NB4 (cell line): ENCODE data around the gene TMEM106C.
A peak's percentile ranks its signal among the peaks of the same experiment; 100 is the strongest.

Experiments
- DNase-seq: peaks from one replicate; pipeline ENCODE4 v3.0.0; 2010; ENCODE audit warnings: low read depth
- H3K4me3 ChIP-seq: one replicate; pipeline ENCODE4 v1.5.1; 2011; ENCODE audit warnings: mild to moderate bottlenecking, low read depth, low read length, moderate library complexity
- MAX ChIP-seq: IDR thresholded peaks from 2 replicates; pipeline ENCODE4 v1.6.1; 2011; ENCODE audit warnings: low read depth, low read length
- MYC ChIP-seq: IDR thresholded peaks from 2 replicates; pipeline ENCODE4 v1.6.1; 2011; ENCODE audit warnings: low read depth, low read length
- POLR2A ChIP-seq: IDR thresholded peaks from 2 replicates; pipeline ENCODE4 v1.6.1; 2011; ENCODE audit warnings: mild to moderate bottlenecking; ENCODE audit not compliant: insufficient read length; ENCODE audit errors: extremely low read depth
- TF ChIP-seq, protein P1 (sequence below): IDR thresholded peaks from one replicate; pipeline ENCODE4 v1.5.1; 2012; ENCODE audit warnings: low read depth, low read length

The TMEM106C gene

GRCh38 chr12:47945341-47945728 lies 18.1 kb upstream of the TMEM106C start:
- DNase-seq = no peak
- H3K4me3 ChIP-seq = no peak overlapping the region
- TF ChIP-seq POLR2A (no peak), MYC (no peak), MAX (no peak)
- TF ChIP-seq, protein P1, sequence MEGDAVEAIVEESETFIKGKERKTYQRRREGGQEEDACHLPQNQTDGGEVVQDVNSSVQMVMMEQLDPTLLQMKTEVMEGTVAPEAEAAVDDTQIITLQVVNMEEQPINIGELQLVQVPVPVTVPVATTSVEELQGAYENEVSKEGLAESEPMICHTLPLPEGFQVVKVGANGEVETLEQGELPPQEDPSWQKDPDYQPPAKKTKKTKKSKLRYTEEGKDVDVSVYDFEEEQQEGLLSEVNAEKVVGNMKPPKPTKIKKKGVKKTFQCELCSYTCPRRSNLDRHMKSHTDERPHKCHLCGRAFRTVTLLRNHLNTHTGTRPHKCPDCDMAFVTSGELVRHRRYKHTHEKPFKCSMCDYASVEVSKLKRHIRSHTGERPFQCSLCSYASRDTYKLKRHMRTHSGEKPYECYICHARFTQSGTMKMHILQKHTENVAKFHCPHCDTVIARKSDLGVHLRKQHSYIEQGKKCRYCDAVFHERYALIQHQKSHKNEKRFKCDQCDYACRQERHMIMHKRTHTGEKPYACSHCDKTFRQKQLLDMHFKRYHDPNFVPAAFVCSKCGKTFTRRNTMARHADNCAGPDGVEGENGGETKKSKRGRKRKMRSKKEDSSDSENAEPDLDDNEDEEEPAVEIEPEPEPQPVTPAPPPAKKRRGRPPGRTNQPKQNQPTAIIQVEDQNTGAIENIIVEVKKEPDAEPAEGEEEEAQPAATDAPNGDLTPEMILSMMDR = no peak

GRCh38 chr12:47946413-47947323 lies 16.7 kb upstream of the TMEM106C start:
- no peak overlapping the region for H3K4me3 ChIP-seq
- DNase-seq = peak; percentile 79
- TF ChIP-seq, protein P1 = peak; percentile 1
- TF ChIP-seq MAX = peak; percentile 56
- TF ChIP-seq MYC = peak; percentile 60
- TF ChIP-seq POLR2A = no peak

DNA sequence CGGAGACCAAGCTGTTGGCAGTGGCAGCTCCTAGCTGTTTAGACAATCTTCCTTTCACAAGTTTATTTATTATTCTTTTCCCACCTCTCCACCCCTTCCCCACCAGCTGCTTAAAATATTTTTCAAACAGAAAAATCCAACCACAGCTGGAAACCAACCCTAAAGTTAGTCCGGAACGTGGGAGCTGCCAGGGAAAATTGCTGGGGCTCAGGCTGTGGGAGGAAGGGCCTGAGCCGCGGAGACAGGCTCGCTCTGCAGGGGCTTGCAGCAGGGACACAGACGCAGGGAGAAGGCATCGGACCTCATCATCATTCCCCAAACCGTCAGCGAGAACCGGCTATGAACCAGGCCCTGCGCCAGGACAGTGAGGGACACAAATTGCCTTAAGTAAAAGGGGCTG lies 16.1 kb upstream of the TMEM106C start:
- DNase-seq = no peak
- no peak overlapping the region for H3K4me3 ChIP-seq
- TF ChIP-seq, protein P1 = no peak
- TF ChIP-seq MYC (no peak), POLR2A (no peak), MAX (no peak)

DNA sequence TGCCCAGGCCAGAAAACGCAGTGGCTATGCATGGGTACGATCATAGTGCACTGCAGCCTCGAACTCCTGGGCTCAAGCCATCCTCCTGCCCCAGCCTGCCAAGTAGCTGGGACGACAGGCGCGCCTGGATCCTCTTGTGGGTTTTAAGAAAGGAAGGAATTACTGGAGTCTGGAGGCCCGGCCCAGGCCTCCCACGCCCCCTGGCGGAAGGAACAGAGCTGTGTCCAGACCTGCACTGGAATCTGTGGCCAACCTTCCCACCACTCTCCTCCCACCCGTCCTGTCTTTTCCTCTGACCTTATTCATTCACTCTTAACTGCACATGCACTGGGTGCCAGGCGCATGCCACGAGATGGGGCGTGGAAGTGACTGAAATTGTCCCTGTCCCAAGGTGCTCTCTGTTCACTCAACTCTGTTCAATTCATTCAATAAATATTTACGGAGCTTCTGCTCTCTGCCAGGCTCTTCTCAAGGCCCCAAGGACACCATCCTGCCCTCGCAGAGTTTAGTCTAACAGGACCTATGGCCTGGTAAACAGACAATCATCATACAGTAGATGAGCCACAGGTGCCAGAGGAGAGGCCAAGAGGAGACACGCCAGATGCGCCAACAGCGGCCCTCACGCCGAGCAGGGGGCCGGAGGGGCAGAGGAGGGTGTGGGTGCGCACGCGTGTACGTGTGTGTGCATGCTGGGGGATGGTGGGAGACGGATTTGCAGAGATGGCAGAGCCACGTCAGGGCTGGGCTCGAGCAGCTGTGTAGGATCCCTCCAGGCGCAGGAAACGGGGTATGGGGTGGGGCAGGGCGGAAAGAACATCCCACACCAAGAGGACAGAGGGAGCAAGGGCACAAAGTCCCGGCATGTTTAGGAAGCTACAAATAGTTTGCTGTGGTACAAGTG lies 13.7 kb upstream of the TMEM106C start:
- TF ChIP-seq, protein P1 = peak; percentile 94
- TF ChIP-seq MAX (no peak), POLR2A (no peak), MYC (peak; percentile 58)
- DNase-seq = peak; percentile 75
- H3K4me3 ChIP-seq = no peak overlapping the region

DNA sequence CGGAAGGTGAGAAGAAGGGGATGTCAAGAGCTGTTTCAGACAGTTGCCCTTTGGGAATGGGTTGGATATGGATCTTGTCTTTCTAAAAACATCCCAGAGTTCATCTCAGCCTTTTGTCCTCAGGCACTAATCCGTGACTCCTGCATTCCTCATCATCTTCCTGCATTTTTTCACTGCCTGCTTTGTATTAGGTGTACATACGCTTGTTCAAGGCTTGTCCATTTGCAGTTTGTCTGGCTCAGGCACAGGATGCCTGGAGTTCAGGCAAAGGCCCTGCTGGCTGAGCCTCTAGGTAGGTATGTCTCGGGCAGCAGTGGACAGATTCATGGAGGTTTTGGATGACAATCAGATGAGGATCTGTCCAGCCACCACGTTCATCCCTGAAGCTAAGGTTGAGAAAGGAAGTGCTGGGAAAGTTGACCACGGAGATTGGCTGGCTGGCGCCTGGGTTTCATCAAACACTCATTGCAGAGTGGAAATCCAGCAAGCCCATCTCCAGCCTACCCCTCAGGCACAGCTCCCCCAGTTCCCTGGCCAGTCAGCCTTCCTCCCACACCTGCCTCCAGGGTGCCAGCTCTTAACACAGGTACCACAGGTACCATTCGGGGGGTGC lies 12.4 kb upstream of the TMEM106C start:
- no peak for DNase-seq
- TF ChIP-seq, protein P1 = no peak
- TF ChIP-seq POLR2A = no peak
- no peak for TF ChIP-seq MAX
- TF ChIP-seq MYC = no peak
- no peak overlapping the region for H3K4me3 ChIP-seq
